T-helper 1 cell treated with Interleukin-12 subunit alpha and Interleukin-12 subunit beta and Interleukin-4 antibody, amounts not matched to agents 30 μg/mL and 1 μg/mL, for 36 hours (primary cell): ENCODE results near the gene LRCOL1.

ENCODE experiments used
- H3K27ac Mint-ChIP-seq: one replicate; pipeline ENCODE4 v1.8.0; 2021; ENCODE audit warnings: mild to moderate bottlenecking, mixed read lengths
- H3K27me3 Mint-ChIP-seq: one replicate; pipeline ENCODE4 v1.8.0; 2021; ENCODE audit warnings: low read depth, mixed read lengths
- H3K36me3 Mint-ChIP-seq: one replicate; pipeline ENCODE4 v1.8.0; 2021; ENCODE audit warnings: low read depth, mixed read lengths
- H3K4me1 Mint-ChIP-seq: one replicate; pipeline ENCODE4 v1.8.0; 2021; ENCODE audit warnings: low read depth, mixed read lengths
- H3K4me3 Mint-ChIP-seq: one replicate; pipeline ENCODE4 v1.8.0; 2021; ENCODE audit warnings: mild to moderate bottlenecking, moderate library complexity, mixed read lengths
- H3K9me3 Mint-ChIP-seq: one replicate; pipeline ENCODE4 v1.8.0; 2021; ENCODE audit warnings: mixed read lengths

Gene LRCOL1

GRCh38 chr12:132566516-132567131, 43.8 kb downstream of the LRCOL1 start:
- Mint-ChIP-seq H3K27me3 (no peaks in the 10 kb centered on the region), H3K4me3 (no peak overlapping the region), H3K36me3 (no peaks in the 10 kb centered on the region), H3K4me1 (no peaks in the 10 kb centered on the region), H3K27ac (no peak overlapping the region), H3K9me3 (no peaks in the 10 kb centered on the region)

GRCh38 chr12:132565365-132565764, 45.0 kb downstream of the LRCOL1 start:
- Mint-ChIP-seq H3K27me3 (no peaks in the 10 kb centered on the region), H3K36me3 (no peaks in the 10 kb centered on the region), H3K4me1 (no peaks in the 10 kb centered on the region), H3K4me3 (no peak overlapping the region), H3K9me3 (no peaks in the 10 kb centered on the region), H3K27ac (no peak overlapping the region)

GRCh38 chr12:132563911-132564310, 46.5 kb downstream of the LRCOL1 start:
- H3K4me1 Mint-ChIP-seq = peaks cover 2% of the 10 kb centered on the region
- peaks cover 4% of the 10 kb centered on the region for H3K27me3 Mint-ChIP-seq
- no peak overlapping the region for H3K4me3 Mint-ChIP-seq
- H3K9me3 Mint-ChIP-seq = no peaks in the 10 kb centered on the region
- no peak overlapping the region for H3K27ac Mint-ChIP-seq
- no peaks in the 10 kb centered on the region for H3K36me3 Mint-ChIP-seq

GRCh38 chr12:132562489-132563021, 47.8 kb downstream of the LRCOL1 start:
- Mint-ChIP-seq H3K4me3 (no peak overlapping the region), H3K27me3 (peaks cover 12% of the 10 kb centered on the region), H3K4me1 (peaks cover 4% of the 10 kb centered on the region), H3K36me3 (no peaks in the 10 kb centered on the region), H3K9me3 (no peaks in the 10 kb centered on the region), H3K27ac (no peak overlapping the region)

- H3K27ac Mint-ChIP-seq = no peak overlapping the region
- H3K4me1 Mint-ChIP-seq = peaks cover 4% of the 10 kb centered on the region
- H3K27me3 Mint-ChIP-seq = peaks cover 12% of the 10 kb centered on the region
- no peak overlapping the region for H3K4me3 Mint-ChIP-seq
- H3K36me3 Mint-ChIP-seq = no peaks in the 10 kb centered on the region
- H3K9me3 Mint-ChIP-seq = no peaks in the 10 kb centered on the region
Observed at GRCh38 chr12:132561427-132562156, 48.8 kb downstream of the LRCOL1 start.

GRCh38 chr12:132560614-132561426, 49.6 kb downstream of the LRCOL1 start:
- Mint-ChIP-seq H3K4me3 (peak overlapping the region; percentile 65), H3K27me3 (peaks cover 12% of the 10 kb centered on the region), H3K4me1 (peaks cover 4% of the 10 kb centered on the region), H3K27ac (no peak overlapping the region), H3K9me3 (no peaks in the 10 kb centered on the region), H3K36me3 (no peaks in the 10 kb centered on the region)

- Mint-ChIP-seq H3K36me3 (no peaks in the 10 kb centered on the region), H3K4me1 (peaks cover 4% of the 10 kb centered on the region), H3K27me3 (peaks cover 12% of the 10 kb centered on the region), H3K9me3 (no peaks in the 10 kb centered on the region), H3K4me3 (no peak overlapping the region), H3K27ac (no peak overlapping the region)
Observed at GRCh38 chr12:132560364-132560613, 50.1 kb downstream of the LRCOL1 start.

GRCh38 chr12:132559652-132560363, 50.6 kb downstream of the LRCOL1 start:
- no peaks in the 10 kb centered on the region for H3K9me3 Mint-ChIP-seq
- H3K27ac Mint-ChIP-seq = no peak overlapping the region
- H3K4me3 Mint-ChIP-seq = peak overlapping the region; percentile 73
- H3K27me3 Mint-ChIP-seq = peaks cover 12% of the 10 kb centered on the region
- H3K36me3 Mint-ChIP-seq = no peaks in the 10 kb centered on the region
- peaks cover 4% of the 10 kb centered on the region for H3K4me1 Mint-ChIP-seq

- H3K27ac Mint-ChIP-seq = no peak overlapping the region
- peak overlapping the region; percentile 73 for H3K4me3 Mint-ChIP-seq
- H3K36me3 Mint-ChIP-seq = no peaks in the 10 kb centered on the region
- no peaks in the 10 kb centered on the region for H3K9me3 Mint-ChIP-seq
- peaks cover 4% of the 10 kb centered on the region for H3K4me1 Mint-ChIP-seq
- H3K27me3 Mint-ChIP-seq = peaks cover 12% of the 10 kb centered on the region
Observed at GRCh38 chr12:132558861-132559623, 51.3 kb downstream of the LRCOL1 start.

- Mint-ChIP-seq H3K36me3 (no peaks in the 10 kb centered on the region), H3K4me1 (peaks cover 4% of the 10 kb centered on the region), H3K27ac (no peak overlapping the region)
Observed at GRCh38 chr12:132558042-132558856, 52.1 kb downstream of the LRCOL1 start.

GRCh38 chr12:132557291-132558015, 52.9 kb downstream of the LRCOL1 start:
- Mint-ChIP-seq H3K4me1 (peaks cover 4% of the 10 kb centered on the region), H3K9me3 (no peaks in the 10 kb centered on the region), H3K36me3 (no peaks in the 10 kb centered on the region), H3K27me3 (peaks cover 12% of the 10 kb centered on the region), H3K27ac (no peak overlapping the region), H3K4me3 (no peak overlapping the region)

More at GRCh38 chr12:132558042-132558856, 52.1 kb downstream of the LRCOL1 start:
- Mint-ChIP-seq H3K9me3 (no peaks in the 10 kb centered on the region), H3K4me3 (no peak overlapping the region), H3K27me3 (peaks cover 12% of the 10 kb centered on the region)

GRCh38 chr12:132556801-132557200, 53.6 kb downstream of the LRCOL1 start:
- no peak overlapping the region for H3K4me3 Mint-ChIP-seq
- H3K36me3 Mint-ChIP-seq = no peaks in the 10 kb centered on the region
- H3K27ac Mint-ChIP-seq = no peak overlapping the region
- H3K27me3 Mint-ChIP-seq = peaks cover 12% of the 10 kb centered on the region
- peaks cover 4% of the 10 kb centered on the region for H3K4me1 Mint-ChIP-seq
- no peaks in the 10 kb centered on the region for H3K9me3 Mint-ChIP-seq

GRCh38 chr12:132556216-132556615, 54.2 kb downstream of the LRCOL1 start:
- Mint-ChIP-seq H3K4me1 (peaks cover 4% of the 10 kb centered on the region), H3K4me3 (no peak overlapping the region), H3K36me3 (no peaks in the 10 kb centered on the region), H3K27ac (no peak overlapping the region), H3K9me3 (no peaks in the 10 kb centered on the region), H3K27me3 (peaks cover 12% of the 10 kb centered on the region)
